Tibial nerve (tissue), 4 donors: ENCODE data around the gene ATP1B3. TPM values are rescaled to one million over a fixed set of nuclear protein-coding genes. Genes with fewer than 3 reads are reported as not detected.

Experiments used
- DNase-seq, 2 donors: peaks; one replicate each; pipeline ENCODE4 v3.0.0-alpha.2; 2019; ENCODE audit warnings: low spot score in 2 of 2
- H3K27ac ChIP-seq, 4 donors: fragments of 200-600 bp; sonication (generic) in 3 of 4; one replicate each; pipeline ENCODE4 v1.5.1; 2017 to 2019; ENCODE audit warnings: mild to moderate bottlenecking in 1 of 4
- H3K27me3 ChIP-seq, 2 donors: fragments of 200-600 bp; sonication (generic) in 1 of 2; one replicate each; pipeline versions ENCODE4 v1.5.1 to v1.6.0; 2017 to 2019
- H3K36me3 ChIP-seq, 3 donors: fragments of 200-600 bp; sonication (generic); one replicate each; pipeline ENCODE4 v1.5.1; 2018 to 2019
- H3K4me1 ChIP-seq, 4 donors: fragments of 200-600 bp; sonication (generic) in 3 of 4; one replicate each; pipeline ENCODE4 v1.5.1; 2017 to 2019
- H3K4me3 ChIP-seq, 4 donors: fragments of 200-600 bp; sonication (generic) in 3 of 4; one replicate each; pipeline ENCODE4 v1.5.1; 2017 to 2019; ENCODE audit warnings: mild to moderate bottlenecking in 1 of 4, moderate library complexity in 1 of 4
- H3K9me3 ChIP-seq, 4 donors: fragments of 200-600 bp; sonication (generic) in 3 of 4; one replicate each; pipeline ENCODE4 v1.5.1; 2017 to 2019
- CTCF ChIP-seq, 5 experiments: fragments of 200-600 bp in 3 of 5; fragments of 450-650 bp in 2 of 5; sonication (generic) in 3 of 5; IDR thresholded peaks; one replicate each; pipeline ENCODE4 v1.5.1; 2016 to 2019; ENCODE audit warnings: antibody characterized with exemption in 5 of 5, mild to moderate bottlenecking in 3 of 5, moderate library complexity in 2 of 5
- EP300 ChIP-seq, 2 donors: sonication (generic); formaldehyde crosslinking; IDR thresholded peaks; one replicate each; pipeline ENCODE4 v1.6.1; 2017; ENCODE audit warnings: antibody characterized with exemption in 2 of 2, mild to moderate bottlenecking in 1 of 2
- POLR2A ChIP-seq, 2 donors: fragments of 450-650 bp; IDR thresholded peaks; one replicate each; pipeline ENCODE4 v1.6.1; 2017; ENCODE audit warnings: antibody characterized with exemption in 2 of 2, mild to moderate bottlenecking in 2 of 2, moderate library complexity in 2 of 2
- WGBS, 2 donors: methylation state at CpG; one replicate each; pipeline ENCODE4 v1.1.5; 2018; 5-methylcytosine and 5-hydroxymethylcytosine counted together
- total RNA-seq, 4 donors: library from RNA; depleted of rRNA; stranded (reverse); fragments of >200 nt; gene quantifications; one replicate each; pipeline ENCODE4 v1.1.0, GENCODE V29; 2016

The ATP1B3 gene
- total RNA-seq, 4 donors from 2014 or later = 73.3 to 98.0 (median 92.9) TPM

- 89 to 90% methylated on average over 15 of the region's 15 CpGs for WGBS, 2 donors
Measured at GRCh38 chr3:141835557-141836229, 40.8 kb upstream of the ATP1B3 start.

GRCh38 chr3:141839389-141839788, 37.1 kb upstream of the ATP1B3 start:
- no peak for DNase-seq
- no peaks in the 10 kb centered on the region for H3K9me3 ChIP-seq
- H3K27ac ChIP-seq = no peak overlapping the region
- no peaks in the 10 kb centered on the region for H3K27me3 ChIP-seq
- no peak overlapping the region for H3K4me3 ChIP-seq
- no peak for TF ChIP-seq POLR2A (IDR thresholded peaks at IDR 0.05)
- H3K4me1 ChIP-seq = no peaks in the 10 kb centered on the region
- H3K36me3 ChIP-seq = no peaks in the 10 kb centered on the region

More at GRCh38 chr3:141835557-141836229, 40.8 kb upstream of the ATP1B3 start:
- no peaks in the 10 kb centered on the region for H3K9me3 ChIP-seq
- no peak for TF ChIP-seq POLR2A (IDR thresholded peaks at IDR 0.05)
- TF ChIP-seq CTCF (IDR thresholded peaks at IDR 0.05) = no peak
- TF ChIP-seq EP300 (IDR thresholded peaks at IDR 0.05) = no peak
- H3K27ac ChIP-seq = no peak overlapping the region
- no peaks in the 10 kb centered on the region for H3K36me3 ChIP-seq
- H3K4me1 ChIP-seq = no peaks in the 10 kb centered on the region
- no peak overlapping the region for H3K4me3 ChIP-seq
- H3K27me3 ChIP-seq = no peaks in the 10 kb centered on the region
- no peak for DNase-seq

GRCh38 chr3:141840737-141841544, 35.5 kb upstream of the ATP1B3 start:
- Histone ChIP-seq H3K4me1 (no peaks in the 10 kb centered on the region), H3K27ac (no peak overlapping the region), H3K9me3 (no peaks in the 10 kb centered on the region), H3K27me3 (no peaks in the 10 kb centered on the region), H3K36me3 (no peaks in the 10 kb centered on the region), H3K4me3 (no peak overlapping the region)
- 50 to 53% methylated on average over 6 of the region's 6 CpGs for WGBS, 2 donors
- no peak for DNase-seq
- no peak for TF ChIP-seq EP300 (IDR thresholded peaks at IDR 0.05)

GRCh38 chr3:141844108-141844507, 32.3 kb upstream of the ATP1B3 start:
- TF ChIP-seq POLR2A (IDR thresholded peaks at IDR 0.05) (no peak), EP300 (IDR thresholded peaks at IDR 0.05) (no peak), CTCF (IDR thresholded peaks at IDR 0.05) (no peak)

GRCh38 chr3:141844812-141845211, 31.6 kb upstream of the ATP1B3 start:
- Histone ChIP-seq H3K9me3 (no peaks in the 10 kb centered on the region), H3K36me3 (no peaks in the 10 kb centered on the region), H3K27ac (no peak overlapping the region), H3K4me3 (no peak overlapping the region), H3K4me1 (no peaks in the 10 kb centered on the region), H3K27me3 (no peaks in the 10 kb centered on the region)
- TF ChIP-seq EP300 (IDR thresholded peaks at IDR 0.05) (no peak), CTCF (IDR thresholded peaks at IDR 0.05) (no peak), POLR2A (IDR thresholded peaks at IDR 0.05) (no peak)
- DNase-seq = no peak
- 98 to 99% methylated on average over 2 of the region's 2 CpGs for WGBS, 2 donors

More at GRCh38 chr3:141844108-141844507, 32.3 kb upstream of the ATP1B3 start:
- H3K36me3 ChIP-seq = no peaks in the 10 kb centered on the region
- WGBS, 2 donors = 89 to 100% methylated on average over 1 of the region's 1 CpG
- no peak overlapping the region for H3K27ac ChIP-seq
- no peaks in the 10 kb centered on the region for H3K27me3 ChIP-seq
- DNase-seq = no peak
- H3K9me3 ChIP-seq = no peaks in the 10 kb centered on the region
- H3K4me3 ChIP-seq = no peak overlapping the region
- H3K4me1 ChIP-seq = no peaks in the 10 kb centered on the region

GRCh38 chr3:141845407-141846049, 30.9 kb upstream of the ATP1B3 start:
- Histone ChIP-seq H3K4me1 (no peaks in the 10 kb centered on the region), H3K4me3 (no peak overlapping the region), H3K27ac (no peak overlapping the region), H3K36me3 (no peaks in the 10 kb centered on the region), H3K27me3 (no peaks in the 10 kb centered on the region), H3K9me3 (no peaks in the 10 kb centered on the region)
- WGBS, 2 donors = 73 to 82% methylated on average over 5 of the region's 5 CpGs
- TF ChIP-seq CTCF (IDR thresholded peaks at IDR 0.05) (no peak), EP300 (IDR thresholded peaks at IDR 0.05) (no peak), POLR2A (IDR thresholded peaks at IDR 0.05) (no peak)
- no peak for DNase-seq
